ENCODE results near the gene ITFG1.

ITFG1 gene

DNA sequence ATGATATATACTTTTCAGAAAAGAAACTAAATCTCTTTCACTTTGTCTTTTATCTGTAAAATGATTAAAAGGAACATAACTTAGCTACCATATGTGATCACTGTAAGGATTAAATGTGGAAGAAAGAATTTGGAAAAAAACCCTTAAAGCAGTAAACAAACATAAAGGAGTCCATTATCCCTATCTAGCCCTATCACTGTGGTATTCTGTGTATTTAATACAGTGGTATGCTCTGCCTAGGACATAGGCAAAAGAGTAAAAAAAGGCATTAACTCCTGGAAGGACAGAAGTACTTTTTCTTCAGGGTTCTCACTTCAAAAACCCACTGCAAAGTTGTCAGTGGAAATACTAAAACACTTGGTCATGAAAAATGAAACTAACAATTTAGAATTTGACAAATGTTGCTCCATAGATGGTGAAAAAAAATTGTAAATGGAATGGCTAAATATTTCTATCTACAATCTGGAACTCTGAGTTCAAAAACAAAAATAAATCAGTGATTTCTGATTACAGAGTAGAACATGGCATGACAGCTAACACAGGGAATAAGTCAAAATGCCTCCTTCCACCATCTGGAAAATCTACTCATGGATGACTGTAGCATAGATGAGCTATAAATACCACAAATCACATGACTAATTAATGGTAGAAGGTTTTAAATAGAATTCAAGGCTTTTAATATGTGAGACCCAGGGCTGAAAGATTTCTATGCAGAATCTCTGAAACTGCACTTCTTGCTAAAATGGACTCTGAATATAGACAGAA is 140.1 kb downstream of the ITFG1 start:
- DNase-seq, result no peak

GRCh38 chr16:47317465-47318240 is 143.2 kb downstream of the ITFG1 start:
- DNase-seq, result no peak

DNA sequence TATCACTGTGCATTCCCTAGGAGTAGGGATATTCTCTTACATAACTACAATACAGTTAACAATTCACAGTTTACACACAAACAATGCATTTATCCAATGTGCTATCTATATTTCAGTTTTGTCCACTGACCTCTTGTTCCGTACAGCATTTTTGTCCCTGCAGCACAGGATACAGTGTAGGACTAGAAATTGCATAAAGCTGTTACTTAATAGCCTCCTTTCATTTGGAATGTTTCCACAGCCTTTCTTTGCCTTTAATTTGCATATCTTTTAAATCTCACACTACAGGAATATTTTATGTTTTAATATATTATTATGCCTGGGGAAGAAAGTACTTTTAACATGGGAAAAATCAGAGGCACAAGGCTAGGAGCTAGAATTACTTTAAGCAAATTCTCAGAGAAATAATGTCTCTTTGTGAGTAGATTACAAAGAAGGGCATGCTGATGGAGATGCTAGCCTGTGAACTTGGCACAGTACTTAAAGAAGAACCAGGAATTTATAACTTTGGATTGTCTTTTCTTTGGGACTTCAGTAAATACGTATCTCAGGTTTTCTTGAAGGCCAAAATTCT is 144.3 kb downstream of the ITFG1 start:
- DNase-seq, result no peak

DNA sequence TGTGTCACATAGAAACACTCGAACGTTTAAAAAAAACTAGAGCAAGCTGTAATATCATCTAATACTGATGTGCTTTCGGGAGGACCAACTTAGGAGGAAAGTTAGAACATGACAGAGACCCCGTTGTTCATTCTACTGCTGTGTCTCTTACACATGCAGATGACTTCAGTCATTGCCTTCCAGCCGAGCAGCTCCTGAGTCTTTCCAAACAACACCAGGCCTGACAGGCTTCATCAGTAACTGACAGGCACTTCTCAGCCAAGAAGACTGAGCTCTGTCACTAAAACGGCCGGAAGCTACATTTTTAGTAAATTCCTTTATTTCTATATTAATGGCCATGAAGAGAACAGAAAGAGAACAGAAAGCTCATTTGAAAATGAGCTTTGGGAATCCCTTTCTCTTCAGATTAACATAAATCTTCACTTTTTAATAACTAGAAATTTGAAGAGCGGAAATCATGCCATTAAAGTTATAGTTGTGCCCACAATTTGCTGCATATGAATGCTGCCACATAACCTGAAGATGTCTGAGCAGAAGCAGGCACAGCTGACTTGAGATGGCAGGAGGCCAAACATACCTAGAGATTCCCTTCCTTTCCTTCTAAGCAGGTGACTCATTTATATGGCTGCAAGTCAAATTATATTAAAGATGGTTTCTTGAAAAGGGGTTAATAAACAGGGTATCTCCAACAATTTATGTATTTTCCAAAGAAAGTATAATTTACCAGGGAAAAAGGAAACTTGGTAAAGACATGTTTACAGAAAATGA is 148.9 kb downstream of the ITFG1 start:
- DNase-seq, result no peak

- no peak for DNase-seq
Observed at GRCh38 chr16:47310792-47311211, 150.1 kb downstream of the ITFG1 start.

- no peak for DNase-seq
Observed at GRCh38 chr16:47309581-47310312, 151.1 kb downstream of the ITFG1 start.

GRCh38 chr16:47308601-47309000 is 152.3 kb downstream of the ITFG1 start:
- no peak for DNase-seq

DNA sequence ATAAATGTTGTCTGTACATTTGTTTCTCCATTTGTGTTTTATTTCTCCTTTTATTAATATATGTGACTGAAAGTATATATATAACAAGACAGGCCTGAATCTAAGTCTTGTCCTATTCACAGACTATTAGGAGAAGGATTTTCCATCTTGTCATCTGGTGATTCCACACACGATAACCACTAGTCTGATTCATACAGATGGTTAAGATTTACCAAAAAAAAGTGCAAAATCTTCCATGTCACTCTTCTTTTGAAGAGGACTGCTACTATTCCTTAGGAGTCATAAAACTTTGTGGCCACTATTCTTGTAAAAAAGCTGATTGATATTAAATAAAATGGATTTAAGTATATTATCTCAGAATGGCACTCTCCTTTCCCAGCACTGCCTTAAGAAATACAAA is 156.3 kb downstream of the ITFG1 start:
- no peak for DNase-seq

DNA sequence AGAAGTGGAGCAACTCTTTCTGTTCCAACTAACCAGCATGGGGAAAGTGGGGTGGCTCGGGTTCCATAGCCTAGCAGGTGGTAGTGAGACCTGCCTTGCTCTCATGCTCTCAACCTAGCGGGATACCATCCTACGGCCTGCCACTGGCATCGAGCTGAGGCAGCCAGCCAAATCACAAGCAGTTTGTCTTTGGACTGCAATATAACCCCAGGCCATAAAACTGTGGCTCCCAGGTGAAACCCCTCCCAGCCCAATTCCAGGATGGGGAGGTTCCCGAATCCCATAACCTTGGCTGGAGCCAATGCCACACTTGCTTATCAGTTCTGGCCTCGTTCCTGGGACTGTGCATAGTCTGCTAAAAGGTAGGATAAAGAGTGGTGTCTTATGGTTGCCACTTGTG is 161.3 kb downstream of the ITFG1 start:
- DNase-seq, result no peak

DNA sequence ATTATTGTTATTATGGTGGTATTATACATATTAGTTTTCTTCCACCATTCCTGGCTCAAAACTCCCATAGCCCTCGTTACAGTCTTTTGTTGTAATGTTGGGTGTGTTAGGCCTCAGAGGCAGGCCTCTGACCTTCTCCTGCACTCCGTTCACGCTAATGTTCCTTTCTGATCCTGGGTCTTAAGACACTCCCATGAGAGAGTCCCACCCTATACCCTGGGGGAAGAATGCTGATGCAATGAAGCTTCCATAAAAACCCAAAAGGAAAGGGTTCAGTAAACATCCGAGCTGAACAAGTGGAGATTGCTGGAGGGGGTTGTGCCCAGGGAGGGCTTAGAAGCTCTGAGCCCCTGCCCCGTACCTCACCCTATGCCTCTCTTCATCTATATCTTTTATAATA is 175.9 kb downstream of the ITFG1 start:
- no peak for DNase-seq

- no peak for DNase-seq
Observed at GRCh38 chr16:47278306-47278970, 182.4 kb downstream of the ITFG1 start.

- no peak for DNase-seq
Observed at GRCh38 chr16:47276522-47276921, 184.3 kb downstream of the ITFG1 start.

DNA sequence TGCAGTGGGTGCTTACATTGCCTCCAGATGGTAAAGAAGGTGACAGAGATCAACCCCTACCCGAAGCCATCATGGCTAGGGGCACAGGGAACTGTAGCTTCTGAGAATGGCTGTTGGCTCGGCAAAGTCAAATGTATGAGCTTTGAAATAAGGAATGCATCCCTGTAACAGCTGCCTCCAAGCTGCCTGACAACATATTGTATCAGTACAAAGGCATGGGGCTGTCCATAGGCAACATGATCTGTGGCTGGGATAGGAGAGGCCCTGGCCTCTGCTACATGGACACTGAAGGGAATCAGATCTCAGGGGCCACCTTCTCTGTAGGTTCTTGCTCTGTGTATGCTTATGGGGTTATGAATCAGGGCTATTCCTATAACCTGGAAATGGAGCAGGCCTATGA is 197.9 kb downstream of the ITFG1 start:
- no peak for DNase-seq

DNA sequence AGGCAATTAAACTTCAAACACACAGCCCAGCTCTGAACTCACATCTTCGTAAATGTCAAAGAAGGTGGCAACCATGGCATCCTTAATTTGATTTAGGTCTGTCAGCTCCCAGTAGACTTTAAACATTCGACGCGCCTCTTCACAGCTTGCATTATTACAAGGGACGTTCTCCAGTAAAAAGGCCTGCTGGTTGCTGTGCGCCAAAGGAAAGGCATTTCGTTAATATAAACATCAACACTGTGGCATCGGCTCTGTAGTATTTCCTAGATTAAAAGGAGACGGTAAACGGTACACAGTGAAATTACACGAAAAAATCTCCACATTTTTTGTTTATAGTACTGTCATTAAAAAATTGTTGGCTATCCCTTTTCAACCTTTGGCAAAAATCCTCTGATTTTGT is 200.4 kb downstream of the ITFG1 start:
- DNase-seq, result no peak

- DNase-seq, result peak; percentile 4
Observed at GRCh38 chr16:47258874-47259461, 201.9 kb downstream of the ITFG1 start.

DNA sequence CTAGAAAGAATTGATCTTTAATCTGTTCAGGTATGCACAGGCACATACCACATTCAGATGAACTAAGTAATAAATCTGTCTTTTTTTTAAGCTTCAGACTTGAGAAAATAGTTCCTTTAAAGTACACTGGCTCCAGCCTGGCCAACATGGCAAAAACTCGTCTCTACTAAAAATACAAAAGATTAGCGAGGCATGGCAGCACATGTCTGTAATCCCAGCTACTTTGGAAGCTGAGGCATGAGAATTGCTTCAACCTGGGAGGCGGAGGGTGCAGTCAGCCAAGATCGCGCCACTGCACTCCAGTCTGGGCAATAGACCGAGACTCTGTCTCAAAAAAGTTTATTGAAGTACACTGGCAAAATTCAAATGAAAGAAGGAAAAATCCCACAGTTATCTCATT is 206.1 kb downstream of the ITFG1 start:
- DNase-seq, result no peak

DNA sequence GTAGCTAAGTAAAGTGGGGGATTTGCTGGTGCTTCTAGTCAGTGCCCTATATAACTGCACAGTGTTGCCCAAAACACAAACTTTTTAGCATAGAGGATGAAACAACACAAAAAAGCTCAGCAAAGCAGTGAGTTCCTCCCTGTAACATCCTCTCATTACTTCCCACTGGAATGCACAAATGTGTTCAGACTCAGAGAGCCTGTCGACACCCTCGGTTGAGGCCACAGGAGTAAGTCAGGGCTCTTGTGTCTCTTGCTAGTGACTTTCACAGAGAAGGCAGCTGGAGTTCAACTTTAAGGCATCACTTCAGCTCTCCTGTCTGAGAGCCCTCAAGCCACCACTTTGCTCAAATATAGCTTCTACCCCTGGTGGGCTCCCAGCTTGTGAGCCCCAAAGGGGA is 209.9 kb downstream of the ITFG1 start:
- no peak for DNase-seq

DNA sequence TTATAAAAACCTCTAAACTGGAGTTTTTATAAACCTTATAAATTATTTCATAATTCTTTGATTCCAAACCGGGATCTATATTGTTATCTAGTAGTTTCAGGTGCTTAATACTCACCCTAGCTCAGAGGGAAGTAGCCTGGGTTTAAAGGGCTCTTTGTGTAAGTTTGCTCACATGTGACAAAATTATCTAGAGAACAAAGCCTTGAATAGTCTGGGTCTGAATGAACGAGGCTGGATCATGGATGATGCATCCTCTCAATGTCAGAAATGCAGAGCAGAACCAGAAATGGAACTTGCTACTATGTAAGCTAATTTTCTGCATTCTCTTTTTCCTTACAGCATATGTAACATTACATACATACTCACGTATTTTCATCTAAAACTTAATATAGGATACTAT is 213.2 kb downstream of the ITFG1 start:
- DNase-seq, result no peak

DNA sequence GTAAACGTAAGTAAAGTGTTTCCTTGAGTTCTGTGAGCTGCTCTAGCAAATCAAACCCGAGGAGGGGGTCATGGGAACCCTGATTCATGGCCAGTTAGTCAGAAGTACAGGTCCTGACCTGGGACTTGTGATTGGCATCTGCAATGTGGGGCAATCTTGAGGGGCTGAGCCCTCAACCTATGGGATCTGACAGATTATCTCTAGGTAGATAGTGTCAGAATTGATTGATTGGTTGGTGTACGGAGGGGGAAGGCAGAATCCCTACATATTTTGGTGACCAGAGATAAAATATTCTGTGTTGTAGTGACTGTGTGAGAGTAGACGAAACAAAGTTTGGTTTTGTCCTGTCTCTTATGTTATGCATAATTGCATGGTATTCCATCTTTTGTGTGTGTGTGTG is 216.7 kb downstream of the ITFG1 start:
- no peak for DNase-seq

GRCh38 chr16:47241061-47241460 is 219.8 kb downstream of the ITFG1 start:
- DNase-seq, result no peak

DNA sequence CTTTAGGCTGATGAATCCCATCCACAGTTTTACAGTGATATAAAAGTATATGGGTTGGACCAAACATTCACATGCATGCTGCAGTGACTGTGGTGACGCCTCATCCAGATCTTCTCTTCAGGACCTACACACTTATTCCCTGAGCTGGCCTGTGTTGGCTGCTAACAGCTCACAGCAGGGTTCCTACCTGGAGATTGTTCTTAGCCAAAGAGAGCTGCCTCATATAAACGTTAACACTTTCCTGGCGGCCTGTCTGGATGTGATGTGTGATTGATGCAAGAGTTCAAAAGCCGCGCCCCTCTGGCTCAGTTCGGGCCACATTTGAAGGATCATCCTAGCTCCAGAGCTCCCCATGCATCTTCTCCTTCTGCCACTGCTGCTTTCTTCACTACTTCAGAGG is 224.1 kb downstream of the ITFG1 start:
- DNase-seq, result no peak

GRCh38 chr16:47230296-47230695 is 230.6 kb downstream of the ITFG1 start:
- no peak for DNase-seq
